Central memory CD8-positive, alpha-beta T cell (primary cell): ENCODE measurements around the gene PAK5.

Experiments
- ATAC-seq: fragments of 150-1000 bp; cut with Tn5 transposase; replicated peaks from 2 replicates; pipeline ENCODE4 v1.10.0; 2022; ENCODE audit warnings: mild to moderate bottlenecking, moderate FRiP score, moderate number of reproducible peaks; ENCODE audit not compliant: poor library complexity, severe bottlenecking; ENCODE audit errors: extremely low read depth
- DNase-seq, 2 donors: peaks; one replicate each; pipeline ENCODE4 v3.0.0; 2021; ENCODE audit warnings: low spot score in 2 of 2
- H3K27ac Mint-ChIP-seq: one replicate; pipeline ENCODE4 v1.8.0; 2022; ENCODE audit warnings: low read depth, mild to moderate bottlenecking, moderate library complexity, mixed read lengths
- H3K27me3 Mint-ChIP-seq: one replicate; pipeline ENCODE4 v1.8.0; 2022; ENCODE audit warnings: mixed read lengths
- H3K36me3 Mint-ChIP-seq: one replicate; pipeline ENCODE4 v1.8.0; 2022; ENCODE audit warnings: mild to moderate bottlenecking, moderate library complexity, mixed read lengths; ENCODE audit not compliant: insufficient read depth
- H3K4me1 Mint-ChIP-seq: one replicate; pipeline ENCODE4 v1.8.0; 2022; ENCODE audit warnings: mixed read lengths
- H3K4me3 Mint-ChIP-seq: one replicate; pipeline ENCODE4 v1.8.0; 2022; ENCODE audit warnings: mild to moderate bottlenecking, moderate library complexity, mixed read lengths
- H3K9me3 Mint-ChIP-seq: one replicate; pipeline ENCODE4 v1.8.0; 2022; ENCODE audit warnings: mixed read lengths

Gene PAK5

GRCh38 chr20:9515214-9515585 is 323.7 kb downstream of the PAK5 start:
- no peaks in the 10 kb centered on the region for H3K9me3 Mint-ChIP-seq
- H3K27me3 Mint-ChIP-seq: peaks cover 39% of the 10 kb centered on the region
- no peak overlapping the region for H3K27ac Mint-ChIP-seq
- DNase-seq (no peak), ATAC-seq (no peak)
- H3K4me1 Mint-ChIP-seq: no peaks in the 10 kb centered on the region
- no peaks in the 10 kb centered on the region for H3K36me3 Mint-ChIP-seq
- H3K4me3 Mint-ChIP-seq: no peak overlapping the region

GRCh38 chr20:9514461-9515213 is 324.2 kb downstream of the PAK5 start, which contains the start of gene LAMP5:
Gene LAMP5, plus strand, starts transcription at chr20:9514590. Its CDS starts 263 bp downstream, at chr20:9514853.
- no peaks in the 10 kb centered on the region for H3K36me3 Mint-ChIP-seq
- peaks cover 35% of the 10 kb centered on the region for H3K27me3 Mint-ChIP-seq
- DNase-seq: no peak
- no peak within 1 kb of the TSS for H3K4me3 Mint-ChIP-seq
- H3K27ac Mint-ChIP-seq: no peak within 1 kb of the TSS
- H3K4me1 Mint-ChIP-seq: no peaks in the 10 kb centered on the region
- no peaks in the 10 kb centered on the region for H3K9me3 Mint-ChIP-seq
- no peak for ATAC-seq

- no peak for ATAC-seq
- no peak overlapping the region for H3K4me3 Mint-ChIP-seq
These were observed 324.8 kb downstream of the PAK5 start for GRCh38 chr20:9514072-9514460.

GRCh38 chr20:9510911-9511310 is 328.0 kb downstream of the PAK5 start:
- Mint-ChIP-seq H3K36me3 (no peaks in the 10 kb centered on the region), H3K4me1 (no peaks in the 10 kb centered on the region), H3K4me3 (no peak overlapping the region), H3K27me3 (peaks cover 41% of the 10 kb centered on the region), H3K27ac (no peak overlapping the region), H3K9me3 (no peaks in the 10 kb centered on the region)
- ATAC-seq (no peak), DNase-seq (no peak)

More at GRCh38 chr20:9514072-9514460, 324.8 kb downstream of the PAK5 start:
- H3K27me3 Mint-ChIP-seq: peaks cover 41% of the 10 kb centered on the region
- H3K27ac Mint-ChIP-seq: no peak overlapping the region
- H3K9me3 Mint-ChIP-seq: no peaks in the 10 kb centered on the region
- no peaks in the 10 kb centered on the region for H3K4me1 Mint-ChIP-seq
- DNase-seq: no peak
- H3K36me3 Mint-ChIP-seq: no peaks in the 10 kb centered on the region

GRCh38 chr20:9509246-9509645 is 329.6 kb downstream of the PAK5 start:
- H3K27me3 Mint-ChIP-seq: peaks cover 24% of the 10 kb centered on the region
- no peak for DNase-seq
- no peaks in the 10 kb centered on the region for H3K9me3 Mint-ChIP-seq
- H3K4me1 Mint-ChIP-seq: no peaks in the 10 kb centered on the region
- H3K27ac Mint-ChIP-seq: no peak overlapping the region
- ATAC-seq: no peak
- H3K36me3 Mint-ChIP-seq: no peaks in the 10 kb centered on the region
- no peak overlapping the region for H3K4me3 Mint-ChIP-seq

- H3K27me3 Mint-ChIP-seq: peaks cover 19% of the 10 kb centered on the region
- no peaks in the 10 kb centered on the region for H3K36me3 Mint-ChIP-seq
- no peaks in the 10 kb centered on the region for H3K4me1 Mint-ChIP-seq
- no peak overlapping the region for H3K4me3 Mint-ChIP-seq
- H3K9me3 Mint-ChIP-seq: no peaks in the 10 kb centered on the region
- no peak for DNase-seq
- ATAC-seq: no peak
- no peak overlapping the region for H3K27ac Mint-ChIP-seq
These were observed 330.1 kb downstream of the PAK5 start for GRCh38 chr20:9508696-9509178.

GRCh38 chr20:9508240-9508661 is 330.6 kb downstream of the PAK5 start:
- Mint-ChIP-seq H3K9me3 (no peaks in the 10 kb centered on the region), H3K4me1 (no peaks in the 10 kb centered on the region), H3K36me3 (no peaks in the 10 kb centered on the region), H3K27ac (no peak overlapping the region), H3K4me3 (no peak overlapping the region), H3K27me3 (peaks cover 19% of the 10 kb centered on the region)
- DNase-seq: no peak
- ATAC-seq: no peak

- Mint-ChIP-seq H3K4me3 (no peak overlapping the region), H3K36me3 (no peaks in the 10 kb centered on the region), H3K27ac (no peak overlapping the region), H3K4me1 (no peaks in the 10 kb centered on the region), H3K27me3 (peaks cover 19% of the 10 kb centered on the region), H3K9me3 (no peaks in the 10 kb centered on the region)
- ATAC-seq (no peak), DNase-seq (no peak)
These were observed 331.2 kb downstream of the PAK5 start for GRCh38 chr20:9507544-9508239.

GRCh38 chr20:9506964-9507369 is 331.9 kb downstream of the PAK5 start:
- ATAC-seq: no peak
- Mint-ChIP-seq H3K27me3 (peaks cover 19% of the 10 kb centered on the region), H3K9me3 (no peaks in the 10 kb centered on the region), H3K4me3 (no peak overlapping the region), H3K4me1 (no peaks in the 10 kb centered on the region), H3K36me3 (no peaks in the 10 kb centered on the region), H3K27ac (no peak overlapping the region)
- DNase-seq: no peak

GRCh38 chr20:9506280-9506821 is 332.5 kb downstream of the PAK5 start:
- no peaks in the 10 kb centered on the region for H3K9me3 Mint-ChIP-seq
- peaks cover 19% of the 10 kb centered on the region for H3K27me3 Mint-ChIP-seq
- no peak overlapping the region for H3K27ac Mint-ChIP-seq
- H3K36me3 Mint-ChIP-seq: no peaks in the 10 kb centered on the region
- H3K4me3 Mint-ChIP-seq: no peak overlapping the region
- no peak for DNase-seq
- no peaks in the 10 kb centered on the region for H3K4me1 Mint-ChIP-seq
- no peak for ATAC-seq

- DNase-seq: no peak
- Mint-ChIP-seq H3K4me1 (no peaks in the 10 kb centered on the region), H3K9me3 (no peaks in the 10 kb centered on the region), H3K36me3 (no peaks in the 10 kb centered on the region), H3K27me3 (peaks cover 8% of the 10 kb centered on the region), H3K4me3 (no peak overlapping the region), H3K27ac (no peak overlapping the region)
- ATAC-seq: no peak
These were observed 335.2 kb downstream of the PAK5 start for GRCh38 chr20:9503526-9504245.

GRCh38 chr20:9501473-9501872 is 337.4 kb downstream of the PAK5 start:
- Mint-ChIP-seq H3K4me1 (no peaks in the 10 kb centered on the region), H3K27me3 (no peaks in the 10 kb centered on the region), H3K27ac (no peak overlapping the region), H3K9me3 (no peaks in the 10 kb centered on the region), H3K4me3 (no peak overlapping the region), H3K36me3 (no peaks in the 10 kb centered on the region)
- DNase-seq (no peak), ATAC-seq (no peak)
